NCI-H146 treated with DMSO at 0.1 percent for 48 hours (cell line): ENCODE measurements around the gene ZNHIT1.
"Not testable (repeated sequence)": the region's sequence is repeated elsewhere in the genome, so short reads cannot be mapped to it uniquely, and the experiment has no call there.

ENCODE experiments used
- DNase-seq: peaks from one replicate; lab custom pipeline; 2025; ENCODE audit not compliant: unreplicated experiment; lab: John Stamatoyannopoulos, UW

The ZNHIT1 gene

DNA sequence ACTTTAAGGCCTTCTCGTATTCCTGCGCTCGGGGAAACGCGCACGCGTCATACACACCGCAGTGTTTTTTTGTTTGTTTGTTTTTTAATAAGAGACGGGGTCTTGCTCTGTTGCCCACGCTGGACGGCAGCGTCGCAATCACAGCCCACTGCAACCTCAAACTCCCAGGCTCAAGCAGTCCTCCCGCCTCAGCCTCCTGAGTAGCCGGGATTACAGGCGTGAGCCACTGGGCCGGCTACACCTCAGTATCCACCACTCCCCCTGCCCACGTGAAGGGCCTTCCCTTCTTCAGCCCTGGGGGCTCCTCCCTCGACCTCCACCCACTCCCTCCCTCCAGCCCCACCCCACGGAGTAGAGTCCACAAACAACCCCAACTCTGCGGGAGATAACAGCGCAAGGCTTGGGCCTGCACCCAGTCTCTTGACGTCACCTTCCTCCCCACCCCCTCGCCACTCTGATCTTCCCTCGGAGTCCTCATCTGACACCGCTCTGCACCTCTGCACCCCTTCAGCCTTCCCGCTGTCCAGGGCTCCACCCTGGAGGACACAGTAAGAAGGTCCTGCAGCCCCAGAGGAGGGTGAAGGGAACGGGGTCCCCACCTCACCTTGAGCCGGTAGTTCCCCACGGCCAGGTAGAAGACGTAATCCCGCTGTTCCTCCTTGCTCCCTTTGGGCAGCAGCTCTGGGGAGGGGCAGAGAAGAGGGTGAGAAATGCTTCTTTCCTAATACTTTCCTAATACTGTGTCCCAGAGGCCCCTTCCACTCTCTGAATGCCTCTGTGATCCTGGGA lies 22.5 kb downstream of the ZNHIT1 start:
- DNase-seq, result no peak

DNA sequence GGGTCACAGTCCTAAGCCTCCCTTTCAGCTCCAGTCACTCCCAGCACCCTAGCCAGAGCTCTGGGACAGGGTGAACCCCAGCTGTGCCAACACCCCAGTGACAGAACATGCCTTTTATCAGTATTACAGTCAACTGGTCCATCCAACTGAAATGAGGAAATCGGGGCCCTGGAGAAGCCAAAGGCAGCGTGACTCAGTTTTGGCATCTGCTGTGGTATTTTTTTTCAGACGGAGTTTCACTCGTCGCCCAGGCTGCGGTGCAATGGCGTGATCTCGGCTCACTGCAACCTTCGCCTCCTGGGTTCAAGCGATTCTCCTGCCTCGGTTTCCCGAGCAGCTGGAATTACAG lies 23.0 kb downstream of the ZNHIT1 start:
- no peak for DNase-seq

DNA sequence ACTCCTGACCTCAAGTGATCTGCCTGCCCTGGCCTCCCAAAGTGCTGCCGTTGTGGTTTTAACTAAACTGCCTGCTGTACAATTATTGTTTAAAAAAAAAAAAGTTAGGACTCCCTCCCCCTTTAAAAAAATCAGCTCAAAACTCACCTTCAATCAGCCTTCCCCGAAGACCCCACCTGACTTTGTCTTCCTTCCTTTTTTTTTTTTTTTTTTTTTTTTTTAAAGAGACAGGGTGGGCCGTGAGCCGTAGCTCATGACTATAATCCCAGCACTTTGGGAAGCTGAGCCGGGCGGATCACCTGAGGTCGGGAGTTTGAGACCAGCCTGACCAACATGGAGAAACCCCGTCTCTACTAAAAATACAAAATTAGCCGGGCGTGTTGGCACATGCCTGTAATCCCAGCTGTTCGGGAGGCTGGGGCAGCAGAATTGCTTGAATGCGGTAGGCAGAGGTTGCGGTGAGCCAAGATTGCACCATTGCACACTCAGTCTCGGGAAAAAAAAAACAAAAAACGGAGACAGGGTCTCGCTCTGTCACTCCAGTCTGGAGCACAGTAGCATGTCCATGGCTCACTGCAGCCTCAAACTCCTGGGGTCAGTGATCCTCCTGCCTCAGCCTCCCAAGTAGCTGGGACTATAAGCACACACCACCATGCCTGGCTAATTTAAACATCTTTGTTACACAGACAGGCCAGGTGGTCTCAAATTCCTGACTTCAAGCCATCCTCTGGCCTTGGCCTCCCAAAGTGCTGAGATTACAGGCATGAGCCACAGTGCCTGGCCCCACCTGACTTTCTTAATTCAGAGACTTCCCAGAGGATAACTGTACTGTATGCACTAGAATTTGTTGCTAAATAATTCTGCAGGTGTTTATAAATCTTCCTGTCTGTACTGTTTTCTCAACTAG lies 23.7 kb downstream of the ZNHIT1 start:
- DNase-seq, result no peak

DNA sequence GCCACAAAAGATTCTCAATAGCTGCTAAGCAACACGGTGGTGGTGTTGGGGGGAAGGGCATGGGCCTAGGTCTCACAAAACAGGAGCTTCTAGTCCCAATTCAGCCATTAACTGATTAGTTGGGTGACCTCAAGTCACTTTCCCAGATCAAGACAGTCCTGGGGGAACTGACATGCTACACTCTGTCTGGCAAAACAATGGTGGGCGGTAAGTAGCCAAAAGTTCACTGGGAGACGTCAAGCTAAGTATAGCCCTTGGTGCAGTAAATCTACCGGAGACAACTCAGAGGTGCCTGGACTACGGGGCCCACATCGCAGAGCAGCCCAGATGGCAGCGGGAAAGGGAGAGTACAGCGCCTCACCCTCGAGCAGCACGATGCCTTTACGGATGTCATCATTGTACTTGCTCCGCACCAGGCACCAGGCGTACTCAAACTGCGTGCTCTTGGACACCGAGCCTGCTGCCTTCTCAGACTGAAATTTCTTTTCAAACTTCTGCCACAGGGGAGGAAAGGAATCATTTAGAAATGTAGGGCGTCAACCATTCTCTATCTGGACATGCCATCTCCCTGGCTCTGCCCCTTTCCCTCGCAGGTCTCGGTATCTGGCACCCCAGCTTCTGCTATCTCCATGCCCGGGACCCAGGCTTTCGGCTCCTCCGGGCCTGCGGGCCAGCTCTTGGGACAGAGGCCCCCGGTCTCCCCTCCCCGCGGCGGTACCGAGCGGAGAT lies 25.8 kb downstream of the ZNHIT1 start:
- no peak for DNase-seq

DNA sequence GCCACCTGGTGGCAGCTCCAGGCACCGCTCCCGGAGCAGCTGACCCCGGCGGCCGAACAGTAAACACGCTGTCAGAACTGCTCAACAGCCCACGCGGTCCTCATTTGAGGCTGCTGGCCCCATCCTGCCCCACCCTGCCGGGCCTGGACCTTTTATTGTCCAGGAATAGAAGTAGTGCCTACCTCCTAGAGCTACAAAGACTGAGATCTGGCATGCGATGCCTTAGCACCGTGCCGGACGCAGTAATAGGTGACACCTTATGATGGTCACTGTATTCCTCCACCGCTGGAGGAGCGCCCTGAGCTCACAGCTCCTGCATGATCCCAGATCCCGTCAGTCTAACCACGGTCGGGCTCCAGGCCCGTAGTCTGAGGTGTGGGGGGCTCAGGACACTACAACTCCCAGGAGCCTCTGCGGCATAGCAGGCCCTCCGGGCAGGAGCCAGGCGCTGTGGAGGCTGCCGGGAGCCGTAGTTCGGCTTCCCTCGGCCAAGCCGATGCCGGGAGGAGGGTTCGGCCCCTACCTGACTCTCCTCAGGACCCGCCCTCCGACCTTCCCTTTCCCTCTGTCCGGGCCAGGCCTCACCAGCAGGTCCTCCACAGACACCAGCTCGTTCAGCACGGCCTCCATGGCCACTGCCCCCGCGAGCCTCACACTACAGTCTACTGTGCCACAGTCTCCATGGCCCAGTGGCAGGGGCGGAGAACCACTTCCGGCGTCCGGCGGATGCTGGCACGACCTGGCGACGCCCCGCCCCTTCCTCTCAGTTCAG lies 26.6 kb downstream of the ZNHIT1 start, which contains the start of gene FIS1:
Gene FIS1 (minus strand): TSS at position 707 of the 772 bp plus-strand sequence. CDS start 77 bp downstream, at position 630.
- peak; percentile 89 for DNase-seq

DNA sequence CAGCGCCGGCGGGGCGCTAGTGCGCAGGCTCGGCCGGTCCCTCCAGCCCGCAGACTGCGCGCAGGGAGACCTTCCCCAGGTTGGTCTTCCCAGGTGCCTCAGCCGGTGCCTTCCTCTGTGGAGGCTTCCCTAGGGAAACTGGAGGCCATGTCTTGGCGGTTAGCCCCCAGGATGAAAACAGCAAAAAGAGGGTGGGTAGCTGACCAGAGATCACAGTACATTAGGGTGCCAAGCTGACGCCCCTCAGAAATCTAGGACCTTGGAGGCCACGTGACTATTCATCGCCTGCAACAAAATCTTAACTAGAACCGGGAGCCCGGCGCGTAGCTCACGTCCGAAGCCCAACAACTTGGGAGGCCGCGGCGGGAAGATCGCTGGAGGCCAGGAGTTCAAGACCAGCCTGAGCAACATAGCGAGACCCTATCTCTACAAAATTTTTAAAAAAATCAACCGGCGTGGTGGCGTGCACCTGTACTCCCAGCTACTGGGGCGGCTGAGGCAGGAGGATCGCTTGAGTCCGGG lies 27.2 kb downstream of the ZNHIT1 start:
- DNase-seq, result no peak

DNA sequence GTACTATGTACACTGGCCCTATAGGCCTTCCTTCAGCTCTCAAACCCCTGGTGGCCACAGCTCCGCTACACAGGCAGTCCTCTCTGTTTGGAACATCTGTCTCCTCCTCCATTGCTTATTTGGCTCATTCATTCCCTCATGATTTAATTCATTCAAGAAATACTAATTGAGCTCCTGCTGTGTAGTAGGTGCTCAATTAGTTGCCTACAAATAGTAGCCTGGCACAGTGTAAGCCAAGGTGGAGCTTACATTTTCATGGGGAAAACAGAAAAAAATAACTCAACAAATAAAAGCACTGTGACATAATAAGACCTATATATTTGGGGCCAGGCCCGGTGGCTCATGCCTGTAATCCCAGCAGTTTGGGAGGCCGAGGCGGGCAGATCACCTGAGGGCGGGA lies 30.3 kb downstream of the ZNHIT1 start:
- DNase-seq, result no peak

DNA sequence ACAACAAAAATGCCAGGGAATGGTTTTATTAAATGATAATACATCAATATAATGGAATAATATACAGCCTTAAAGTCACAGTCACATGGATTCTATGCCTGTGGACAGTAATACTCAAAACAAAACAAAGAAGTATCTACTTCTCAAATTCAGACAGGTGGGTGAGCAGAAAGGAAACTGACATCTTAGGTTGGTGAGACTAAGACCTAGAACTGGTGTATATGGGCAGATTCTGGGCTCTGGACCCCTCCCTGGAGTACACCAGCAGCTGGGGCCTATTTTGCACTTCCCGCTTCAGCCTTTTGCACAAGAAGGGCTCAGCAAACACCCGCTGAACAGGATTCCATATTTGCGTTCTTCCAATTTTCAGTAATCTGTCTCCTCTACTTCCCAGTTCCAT lies 32.4 kb downstream of the ZNHIT1 start:
- DNase-seq, result no peak

DNA sequence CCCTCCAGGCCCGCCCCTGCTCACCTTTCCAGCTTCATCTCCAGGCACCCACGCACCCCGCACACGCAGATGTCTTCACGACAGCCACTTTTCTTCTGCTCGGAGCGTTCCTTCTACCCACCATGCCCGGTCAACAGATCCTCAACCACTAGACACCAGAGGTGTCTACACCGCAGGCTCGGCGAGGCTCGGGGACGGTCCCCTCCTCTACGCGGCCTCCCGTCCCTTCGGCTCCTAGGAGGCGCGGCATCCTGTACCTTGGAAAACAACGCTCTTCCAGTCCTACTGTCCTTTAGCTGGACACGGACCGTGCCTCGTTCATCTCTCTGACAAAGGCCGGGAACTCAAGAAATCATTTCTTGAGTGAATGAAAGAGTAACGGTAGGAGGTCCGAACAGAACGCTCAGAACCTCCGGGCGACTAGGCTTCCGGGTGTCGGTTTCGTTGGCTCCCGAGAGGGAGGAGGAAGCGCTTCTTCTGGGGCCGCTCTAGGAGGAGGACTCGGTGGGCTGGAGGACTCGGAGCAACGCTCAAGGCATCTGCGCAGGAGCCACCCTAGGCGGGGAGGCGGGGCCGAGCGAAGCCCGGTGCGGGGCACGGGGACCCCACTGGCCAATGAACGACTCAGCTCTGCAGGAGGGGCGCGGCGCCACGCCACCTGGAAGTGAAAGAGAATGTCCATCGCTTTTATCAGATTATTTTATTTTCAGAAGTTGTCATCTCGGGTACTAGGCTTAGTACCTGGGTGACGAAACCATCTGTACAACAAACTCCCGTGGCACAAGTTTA lies 34.1 kb downstream of the ZNHIT1 start:
- DNase-seq, result peak; percentile 93

DNA sequence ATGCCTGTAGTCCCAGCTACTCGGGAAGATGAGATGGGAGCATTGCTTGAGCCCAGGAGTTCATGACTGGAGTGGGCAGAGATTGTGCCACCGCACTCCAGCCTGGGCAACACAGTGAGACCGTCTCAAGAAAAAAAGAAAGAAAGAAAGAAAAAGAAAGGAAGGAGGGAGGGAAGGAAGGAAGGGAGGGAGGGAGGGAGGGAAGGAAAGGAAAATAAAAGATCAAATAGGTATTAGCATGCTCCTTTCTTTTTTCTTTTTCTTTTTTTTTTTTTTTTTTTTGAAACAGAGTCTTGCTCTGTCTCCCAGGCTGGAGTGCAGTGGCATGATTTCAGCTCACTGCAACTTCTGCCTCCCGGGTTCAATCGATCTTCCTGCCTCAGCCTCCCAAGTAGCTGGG lies 35.2 kb downstream of the ZNHIT1 start:
- not testable (repeated sequence) for DNase-seq

DNA sequence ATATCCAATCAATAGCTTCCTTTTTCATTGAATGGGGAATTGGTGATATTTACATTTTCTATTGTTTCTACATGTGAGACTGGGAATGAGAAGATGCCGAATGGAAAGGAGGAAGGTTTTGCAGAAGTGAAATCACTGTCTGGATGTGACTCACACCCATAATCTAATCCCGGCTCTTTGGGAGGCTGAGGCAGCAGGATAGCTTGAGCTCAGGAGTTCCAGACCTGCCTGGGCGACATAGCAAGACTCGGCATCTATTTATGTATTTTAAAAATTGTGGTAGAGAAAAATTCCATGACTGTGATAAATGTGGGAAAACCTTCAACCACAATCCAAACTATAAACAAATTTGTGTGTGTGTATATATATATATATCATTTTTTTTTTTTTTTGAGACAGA lies 37.8 kb downstream of the ZNHIT1 start:
- DNase-seq, result no peak

DNA sequence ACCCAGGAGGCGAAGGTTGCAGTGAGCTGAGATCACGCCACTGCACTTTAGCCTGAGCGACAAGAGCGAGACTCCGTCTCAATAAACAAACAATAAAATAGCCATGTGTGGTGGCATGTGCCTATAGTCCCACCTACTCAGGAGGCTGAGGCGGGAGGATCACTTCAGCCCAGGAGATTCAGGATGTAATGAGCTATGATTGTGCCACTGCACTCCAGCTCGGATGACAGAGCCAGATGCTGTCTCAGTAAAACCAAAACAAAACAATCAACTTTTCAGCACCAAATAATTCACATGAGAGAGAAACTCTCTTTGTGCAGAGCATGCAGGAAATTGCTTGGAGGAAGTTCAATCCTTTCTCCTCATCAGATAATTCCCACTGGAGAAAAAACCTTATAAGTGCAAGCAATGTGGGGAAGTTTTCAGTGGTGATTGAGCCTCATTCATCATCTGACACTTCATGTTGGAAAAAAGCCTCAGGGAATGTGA lies 40.3 kb downstream of the ZNHIT1 start:
- DNase-seq, result no peak

DNA sequence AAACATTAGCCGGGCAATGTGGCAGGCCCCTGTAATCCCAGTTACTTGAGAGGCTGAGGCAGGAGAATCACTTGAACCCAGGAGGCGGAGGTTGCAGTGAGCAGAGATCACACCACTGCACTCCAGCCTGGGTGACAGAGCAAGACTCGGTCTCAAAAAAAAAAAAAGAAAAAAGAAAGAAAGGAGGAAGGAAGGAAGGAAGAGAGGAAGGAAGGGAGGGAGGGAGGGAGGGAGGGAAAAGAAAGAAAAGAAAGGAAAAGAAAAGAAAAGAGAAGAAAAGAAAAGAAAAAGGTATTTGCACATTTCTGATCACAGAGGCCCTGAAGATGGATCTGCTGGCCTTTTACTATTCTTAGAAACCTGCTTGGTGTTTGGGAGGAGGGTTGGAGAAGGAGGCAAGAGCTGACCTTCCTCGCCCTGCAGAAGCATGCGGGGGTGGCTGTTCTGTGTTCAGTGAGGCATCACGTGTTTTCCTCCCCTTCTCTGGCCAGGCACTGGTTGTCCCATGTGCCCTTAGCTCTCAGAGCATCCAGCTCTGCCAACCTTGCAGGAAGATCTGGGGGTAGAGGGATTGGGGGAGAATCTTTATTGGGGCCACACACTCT lies 46.2 kb downstream of the ZNHIT1 start:
- not testable (repeated sequence) for DNase-seq

DNA sequence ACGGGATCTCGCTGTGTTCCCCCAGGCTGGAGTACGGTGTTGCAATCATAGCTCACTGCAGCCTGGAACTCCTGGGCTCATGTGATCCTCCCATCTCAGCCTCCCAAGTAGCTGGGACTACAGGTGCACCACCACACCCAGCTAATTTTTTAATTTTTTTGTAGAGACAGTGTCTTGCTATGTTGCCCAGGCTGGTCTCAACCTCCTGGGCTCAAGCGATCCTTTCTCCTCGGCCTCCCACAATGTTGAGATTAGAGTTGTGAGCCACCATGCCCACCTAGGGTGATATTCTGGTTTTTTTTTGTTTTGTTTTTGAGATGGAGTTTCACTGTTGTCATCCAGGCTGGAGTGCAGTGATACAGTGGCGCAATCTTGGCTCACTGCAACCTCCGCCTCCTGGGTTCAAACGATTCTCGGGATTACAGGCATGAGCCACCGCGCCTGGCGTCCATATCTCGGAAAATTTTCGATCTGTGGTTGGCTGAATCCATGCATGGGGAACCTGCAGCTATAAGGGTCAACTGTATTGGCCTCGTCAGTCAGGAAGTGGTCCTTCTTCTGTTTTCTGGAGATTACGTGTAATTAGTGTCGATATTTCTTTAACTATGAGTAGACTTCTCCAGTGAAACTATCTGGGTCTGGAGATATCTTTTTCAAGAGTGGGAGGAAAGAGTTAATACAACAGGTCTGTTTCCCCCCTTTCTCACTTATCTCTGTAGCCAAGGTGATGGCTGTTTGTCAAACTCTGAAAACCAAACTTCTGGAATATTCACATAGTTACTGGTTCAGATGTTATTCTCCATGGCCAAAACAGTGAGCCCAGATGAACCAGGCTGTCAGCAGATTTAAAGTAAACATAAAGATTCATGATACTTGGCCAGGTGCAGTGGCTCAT lies 47.9 kb downstream of the ZNHIT1 start:
- DNase-seq, result no peak

DNA sequence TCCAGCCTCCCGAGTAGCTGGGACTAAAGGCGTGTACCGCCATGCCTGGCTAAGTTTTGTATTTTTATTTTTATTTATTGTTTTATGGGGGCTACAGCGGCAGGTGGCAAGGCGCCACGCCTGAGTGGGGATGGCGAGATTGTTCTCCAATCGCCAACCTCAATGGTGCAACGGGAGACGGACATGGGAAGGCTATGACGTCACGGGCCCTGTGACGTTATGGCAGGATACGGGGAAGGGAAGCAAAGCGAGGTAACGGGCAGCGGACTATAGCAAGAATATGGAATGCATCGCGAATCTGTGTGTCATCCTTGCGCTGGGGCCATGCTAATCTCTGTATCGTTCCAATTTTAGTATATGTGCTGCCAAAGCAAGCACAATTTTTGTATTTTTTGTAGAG lies 51.7 kb downstream of the ZNHIT1 start:
- DNase-seq, result no peak

DNA sequence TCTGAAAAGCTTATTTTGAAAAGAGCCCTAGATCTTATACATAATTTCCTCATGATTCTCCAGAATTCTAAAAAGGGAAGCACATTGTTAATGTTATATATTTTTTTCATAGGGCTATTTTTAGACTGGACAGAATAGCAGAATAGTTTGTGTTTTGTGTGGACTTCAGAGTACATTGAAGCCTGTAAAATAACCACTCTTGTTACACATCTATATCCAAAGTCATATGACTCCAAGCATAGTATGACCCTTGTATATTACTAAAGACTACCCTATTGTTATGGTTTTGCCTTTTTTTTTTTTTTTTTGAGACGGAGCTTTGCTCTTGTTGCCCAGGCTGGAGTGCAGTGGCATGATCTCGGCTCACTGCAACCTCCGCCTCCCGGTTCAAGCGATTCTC lies 53.1 kb downstream of the ZNHIT1 start:
- DNase-seq, result no peak

DNA sequence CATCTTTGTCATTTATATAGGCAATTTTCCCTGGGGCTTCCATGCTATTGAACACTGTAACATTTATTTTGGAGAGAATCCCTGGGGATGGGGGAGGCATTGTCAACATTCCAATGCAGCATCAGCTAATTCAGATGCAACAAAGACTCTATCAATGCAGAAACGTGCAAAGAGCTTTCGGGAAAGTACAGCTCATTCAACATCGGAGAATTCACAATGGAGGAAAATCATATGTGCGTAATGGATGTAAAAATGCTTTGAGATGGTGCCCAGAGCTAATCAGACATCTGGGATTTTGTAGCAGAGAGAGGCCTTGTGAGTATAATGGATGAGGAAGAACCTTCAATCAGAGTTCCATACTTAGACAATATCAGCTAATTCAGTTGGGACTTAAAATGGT lies 55.2 kb downstream of the ZNHIT1 start:
- DNase-seq, result no peak
